ENCODE results near the gene FMO4.
"Not testable (repeated sequence)": the region's sequence is repeated elsewhere in the genome, so short reads cannot be mapped to it uniquely, and the experiment has no call there.

Gene FMO4

DNA sequence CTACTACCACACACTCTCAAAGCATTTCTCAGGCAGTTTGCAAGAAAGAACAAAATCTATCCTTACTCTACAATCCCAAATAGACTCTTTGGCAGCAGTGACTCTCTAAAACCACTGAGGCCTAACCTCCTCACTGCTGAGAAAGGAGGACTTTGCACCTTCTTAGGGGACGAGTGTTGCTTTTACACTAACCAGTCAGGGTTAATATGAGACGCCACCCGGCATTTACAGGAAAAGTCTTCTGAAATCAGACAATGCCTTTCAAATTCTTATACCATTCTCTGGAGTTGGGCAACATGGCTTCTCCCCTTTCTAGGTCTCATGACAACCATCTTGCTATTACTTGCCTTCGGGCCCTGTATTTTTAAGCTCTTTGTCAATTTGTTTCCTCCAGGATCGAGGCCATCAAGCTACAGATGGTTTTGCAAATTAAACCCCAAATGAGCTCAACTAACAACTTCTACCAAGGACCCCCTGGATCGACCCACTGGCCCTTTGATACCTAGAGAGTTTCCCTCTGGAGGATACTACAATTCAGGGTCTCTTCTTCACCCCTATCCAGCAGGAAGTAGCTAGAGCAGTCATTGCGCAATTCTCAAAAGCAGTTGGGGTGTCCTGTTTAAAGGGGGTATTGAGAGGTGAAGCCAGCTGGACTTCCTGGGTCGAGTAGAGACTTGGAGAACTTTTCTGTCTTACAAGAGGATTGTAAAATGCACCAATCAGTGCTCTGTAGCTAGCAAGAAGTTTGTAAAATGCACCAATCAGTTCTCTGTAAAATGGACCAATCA is 2.0 kb upstream of the FMO4 start:
- TF ChIP-seq, protein P1, sequence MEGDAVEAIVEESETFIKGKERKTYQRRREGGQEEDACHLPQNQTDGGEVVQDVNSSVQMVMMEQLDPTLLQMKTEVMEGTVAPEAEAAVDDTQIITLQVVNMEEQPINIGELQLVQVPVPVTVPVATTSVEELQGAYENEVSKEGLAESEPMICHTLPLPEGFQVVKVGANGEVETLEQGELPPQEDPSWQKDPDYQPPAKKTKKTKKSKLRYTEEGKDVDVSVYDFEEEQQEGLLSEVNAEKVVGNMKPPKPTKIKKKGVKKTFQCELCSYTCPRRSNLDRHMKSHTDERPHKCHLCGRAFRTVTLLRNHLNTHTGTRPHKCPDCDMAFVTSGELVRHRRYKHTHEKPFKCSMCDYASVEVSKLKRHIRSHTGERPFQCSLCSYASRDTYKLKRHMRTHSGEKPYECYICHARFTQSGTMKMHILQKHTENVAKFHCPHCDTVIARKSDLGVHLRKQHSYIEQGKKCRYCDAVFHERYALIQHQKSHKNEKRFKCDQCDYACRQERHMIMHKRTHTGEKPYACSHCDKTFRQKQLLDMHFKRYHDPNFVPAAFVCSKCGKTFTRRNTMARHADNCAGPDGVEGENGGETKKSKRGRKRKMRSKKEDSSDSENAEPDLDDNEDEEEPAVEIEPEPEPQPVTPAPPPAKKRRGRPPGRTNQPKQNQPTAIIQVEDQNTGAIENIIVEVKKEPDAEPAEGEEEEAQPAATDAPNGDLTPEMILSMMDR (IDR thresholded peaks at IDR 0.05; ENCODE audit: control insufficient read depth, insufficient read depth, low read depth, low read length, missing control alignments), result no peak
- H3K4me3 ChIP-seq (ENCODE audit: control insufficient read depth, low read depth, low read length), result no peak overlapping the region
- no peak for DNase-seq (ENCODE audit: low read depth)

DNA sequence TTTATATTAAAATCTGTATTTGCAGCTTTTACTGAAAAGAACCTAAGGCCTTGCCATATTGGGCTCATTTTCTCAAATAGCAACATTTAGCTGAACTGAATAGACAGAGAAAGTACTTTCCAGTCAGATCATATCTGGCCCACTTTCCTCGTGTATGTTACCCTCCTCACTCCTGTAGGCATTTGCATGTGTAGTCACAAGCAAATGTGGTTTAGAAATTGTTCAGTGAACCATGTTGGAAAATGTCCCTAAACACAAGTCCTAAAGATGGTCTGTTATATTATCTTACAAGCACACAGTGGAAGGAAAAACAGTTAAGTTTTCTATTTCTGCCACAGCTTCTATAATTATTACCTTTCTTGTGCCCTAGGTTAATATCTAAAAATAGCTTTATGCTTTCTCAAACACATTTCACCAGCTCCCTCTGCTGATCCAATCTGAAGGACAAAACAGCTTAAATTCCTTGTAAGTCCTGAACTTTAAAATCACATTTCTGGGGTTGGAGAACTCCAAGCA is 606 bp upstream of the FMO4 start:
- no peak overlapping the region for H3K4me3 ChIP-seq (ENCODE audit: control insufficient read depth, low read depth, low read length)
- TF ChIP-seq, protein P1 (IDR thresholded peaks at IDR 0.05; ENCODE audit: control insufficient read depth, insufficient read depth, low read depth, low read length, missing control alignments), result no peak
- no peak for DNase-seq (ENCODE audit: low read depth)

DNA sequence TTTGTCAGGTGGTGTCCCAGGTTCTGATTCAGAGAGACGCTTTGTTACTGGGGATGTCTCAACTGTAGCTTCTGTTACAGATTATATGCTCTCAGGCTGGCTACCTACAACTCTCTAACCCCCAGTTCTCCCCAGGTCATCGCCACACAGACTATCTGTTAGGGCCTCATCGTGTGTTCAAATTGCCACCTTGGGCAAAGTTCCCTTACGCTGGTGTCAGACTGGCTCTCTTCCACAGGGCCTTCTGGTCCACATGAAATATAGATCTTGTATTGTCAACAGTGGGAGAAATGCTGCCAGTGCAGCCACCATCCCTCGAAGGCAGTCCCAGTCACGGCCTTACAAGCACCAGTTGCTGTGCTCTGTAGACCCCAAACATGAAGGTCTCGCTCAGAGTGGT is 15.3 kb downstream of the FMO4 start:
- no peak for DNase-seq (ENCODE audit: low read depth)
- H3K4me3 ChIP-seq (ENCODE audit: control insufficient read depth, low read depth, low read length), result no peak overlapping the region
- TF ChIP-seq, protein P1 (IDR thresholded peaks at IDR 0.05; ENCODE audit: control insufficient read depth, insufficient read depth, low read depth, low read length, missing control alignments), result no peak

DNA sequence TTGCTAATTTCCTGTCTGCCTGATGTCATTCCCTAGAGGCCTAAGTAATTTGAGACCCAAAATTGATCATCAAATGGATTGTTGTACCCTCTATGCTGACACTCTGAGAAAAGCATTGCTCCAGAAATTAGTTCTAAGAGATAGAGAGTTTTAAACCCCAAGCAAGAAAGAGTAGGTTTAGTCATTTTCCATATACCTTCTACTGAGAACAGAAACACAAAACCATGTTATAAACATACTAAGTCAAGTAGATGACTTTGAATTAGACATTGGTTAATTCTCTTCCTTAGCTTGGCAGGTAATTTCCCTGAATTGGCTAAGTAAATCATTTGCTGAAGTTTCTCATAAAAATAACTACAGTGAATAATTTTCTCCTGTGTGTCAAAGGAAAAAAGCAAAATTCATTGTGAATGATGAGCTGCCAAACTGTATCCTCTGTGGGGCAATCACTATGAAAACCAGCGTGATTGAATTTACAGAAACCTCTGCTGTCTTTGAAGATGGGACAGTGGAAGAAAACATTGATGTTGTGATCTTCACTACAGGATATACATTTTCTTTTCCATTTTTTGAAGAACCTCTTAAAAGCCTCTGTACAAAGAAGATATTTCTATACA is 20.1 kb downstream of the FMO4 start:
- TF ChIP-seq, protein P1 (IDR thresholded peaks at IDR 0.05; ENCODE audit: control insufficient read depth, insufficient read depth, low read depth, low read length, missing control alignments), result no peak
- no peak for DNase-seq (ENCODE audit: low read depth)
- no peak overlapping the region for H3K4me3 ChIP-seq (ENCODE audit: control insufficient read depth, low read depth, low read length)

DNA sequence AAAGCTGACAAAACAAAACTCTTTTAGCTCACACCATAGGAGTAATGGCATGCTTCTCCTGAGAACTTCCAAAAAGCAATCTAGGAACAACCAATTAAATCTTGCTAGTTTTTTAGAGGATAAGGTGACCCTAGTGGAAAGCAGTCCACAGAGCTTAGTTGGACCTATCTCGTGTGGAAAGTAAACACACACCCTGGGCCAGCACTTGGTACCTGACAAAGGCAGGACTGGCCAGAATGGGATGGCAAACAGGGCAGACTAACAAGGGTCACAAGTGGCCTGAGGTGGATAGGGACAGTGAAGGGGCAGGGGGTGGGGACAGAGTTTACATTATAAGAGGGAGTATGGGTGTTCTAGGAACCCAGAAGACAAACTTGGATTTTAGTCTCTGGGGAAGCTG is 22.0 kb downstream of the FMO4 start:
- no peak overlapping the region for H3K4me3 ChIP-seq (ENCODE audit: control insufficient read depth, low read depth, low read length)
- TF ChIP-seq, protein P1 (IDR thresholded peaks at IDR 0.05; ENCODE audit: control insufficient read depth, insufficient read depth, low read depth, low read length, missing control alignments), result no peak
- DNase-seq (ENCODE audit: low read depth), result no peak

DNA sequence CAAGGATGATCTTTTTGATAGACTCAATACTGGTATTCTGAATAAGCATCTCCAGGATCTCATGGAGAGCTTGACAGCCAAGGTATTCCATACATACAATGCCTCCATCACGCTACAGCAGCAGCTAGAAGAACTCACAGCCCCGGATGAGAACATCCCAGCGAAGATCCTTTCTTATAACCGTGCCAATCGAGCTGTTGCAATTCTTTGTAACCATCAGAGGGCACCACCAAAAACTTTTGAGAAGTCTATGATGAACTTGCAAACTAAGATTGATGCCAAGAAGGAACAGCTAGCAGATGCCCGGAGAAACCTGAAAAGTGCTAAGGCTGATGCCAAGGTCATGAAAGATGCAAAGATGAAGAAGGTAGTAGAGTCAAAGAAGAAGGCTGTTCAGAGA is 25.4 kb downstream of the FMO4 start:
- DNase-seq (ENCODE audit: low read depth); H3K4me3 ChIP-seq (ENCODE audit: control insufficient read depth, low read depth, low read length): not testable (repeated sequence)

Measured in AG09309 (cell line).